HL-60/S4 (cell line): ENCODE data around the gene CALN1.

Source experiments
- in situ Hi-C: fragments of 300-500 bp; cut with MboI; formaldehyde crosslinking; loops from 2 replicates; pipeline ENCODE4 v1.14.3; 2022; ENCODE audit warnings: low sequenced_read_pairs

CALN1 gene

DNA sequence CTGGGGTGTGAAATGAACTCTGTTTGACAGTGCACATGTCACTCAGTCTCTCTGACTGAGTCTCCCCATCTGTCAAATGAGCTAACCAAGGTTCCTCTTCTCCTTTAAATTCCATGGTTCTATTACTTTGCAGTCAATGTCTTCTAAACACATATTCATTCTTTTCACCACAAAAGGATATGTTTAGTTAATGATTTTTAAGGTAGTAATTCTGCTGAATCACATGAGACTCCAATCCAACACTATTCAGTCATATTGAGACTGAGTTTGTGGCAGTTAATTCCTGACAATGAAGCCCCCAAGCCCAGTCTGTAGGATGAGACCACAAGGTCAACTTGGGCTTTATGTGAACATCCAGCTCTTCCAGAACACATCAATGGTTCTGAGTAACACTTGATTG is 85.3 kb downstream of the CALN1 start:
- in situ Hi-C loops, result no loop called here

DNA sequence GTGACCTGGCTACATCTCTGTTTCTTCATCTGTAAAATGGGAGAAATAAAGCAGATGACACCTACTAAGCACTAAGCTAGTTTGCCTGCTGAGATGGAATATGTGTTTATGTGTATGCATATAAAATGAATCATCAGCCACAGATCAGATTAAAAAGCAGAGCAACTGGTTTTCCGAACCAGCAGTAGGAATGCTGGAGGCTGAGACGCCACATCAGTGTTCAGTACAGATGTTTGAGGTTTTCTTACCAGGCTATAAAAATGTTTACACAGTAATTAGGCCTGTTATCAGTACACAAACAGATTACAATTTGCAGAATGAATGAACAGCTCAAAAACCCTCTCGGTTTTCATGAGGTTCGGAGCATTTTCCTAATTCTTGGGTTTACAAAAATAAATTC is 85.8 kb downstream of the CALN1 start:
- in situ Hi-C loops, result no loop called here

GRCh38 chr7:72325561-72325960 is 86.6 kb downstream of the CALN1 start:
- in situ Hi-C loops, result no loop called here

GRCh38 chr7:72321637-72322036 is 90.5 kb downstream of the CALN1 start:
- in situ Hi-C loops, result no loop called here

DNA sequence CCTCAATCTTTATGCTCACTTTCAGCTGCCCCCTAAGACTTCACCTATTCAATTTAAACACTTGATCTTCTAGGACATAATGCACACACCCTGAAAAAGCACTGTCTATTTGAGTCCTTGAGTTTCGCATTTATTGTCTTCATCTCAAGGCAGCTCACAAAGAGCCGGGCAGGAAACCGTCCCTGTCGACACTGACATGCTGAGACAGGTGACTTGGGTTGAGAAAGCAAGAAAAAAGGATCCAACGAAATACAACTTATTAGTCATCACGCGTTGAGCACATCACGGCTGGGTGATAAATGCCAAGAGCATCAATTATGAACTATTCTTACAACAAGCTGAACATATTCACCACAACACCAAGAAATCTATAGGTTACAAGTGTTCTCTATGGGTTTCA is 91.1 kb downstream of the CALN1 start:
- in situ Hi-C loops, result no loop called here

DNA sequence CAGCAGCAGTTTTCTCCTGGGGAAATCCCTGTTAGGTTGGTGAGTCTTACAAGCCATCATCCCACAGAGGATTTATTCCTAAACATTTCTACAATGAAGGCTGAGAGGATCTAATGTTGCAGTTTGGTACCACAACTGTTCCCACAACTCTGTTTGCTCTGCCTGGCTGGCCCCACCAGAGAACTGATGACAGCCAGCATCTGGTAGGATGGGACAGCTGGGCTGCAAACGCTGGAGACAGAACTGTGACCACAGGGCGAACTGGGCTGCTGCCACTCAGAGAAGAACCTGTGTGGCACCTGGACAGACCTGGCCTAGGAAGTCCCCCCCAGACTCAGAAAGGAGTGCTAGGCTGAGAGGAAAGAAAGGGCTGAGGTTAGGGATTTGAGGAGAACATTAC is 94.8 kb downstream of the CALN1 start:
- in situ Hi-C loops, result no loop called here

DNA sequence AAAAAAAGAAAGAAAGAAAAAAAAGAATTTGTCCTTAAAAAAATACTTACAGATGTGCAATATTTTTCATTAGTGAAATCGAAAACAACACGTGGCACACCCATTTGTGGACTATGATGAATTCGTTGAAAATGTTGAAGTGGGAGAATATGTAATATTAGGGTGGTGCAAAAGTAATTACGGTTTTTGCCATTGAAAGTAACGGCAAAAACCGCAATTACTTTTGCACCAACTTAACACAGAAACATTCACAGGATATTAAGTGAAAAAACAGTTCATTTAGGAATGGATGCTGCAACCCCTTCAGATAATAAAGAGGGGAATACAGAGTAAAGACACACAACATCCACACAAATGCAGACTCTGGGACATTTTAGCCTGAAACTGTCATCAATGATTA is 96.0 kb downstream of the CALN1 start:
- in situ Hi-C loops, result no loop called here

GRCh38 chr7:72313906-72314305 is 98.2 kb downstream of the CALN1 start:
- in situ Hi-C loops, result no loop called here

- in situ Hi-C loops, result no loop called here
Observed at GRCh38 chr7:72310301-72310700, 101.8 kb downstream of the CALN1 start.

DNA sequence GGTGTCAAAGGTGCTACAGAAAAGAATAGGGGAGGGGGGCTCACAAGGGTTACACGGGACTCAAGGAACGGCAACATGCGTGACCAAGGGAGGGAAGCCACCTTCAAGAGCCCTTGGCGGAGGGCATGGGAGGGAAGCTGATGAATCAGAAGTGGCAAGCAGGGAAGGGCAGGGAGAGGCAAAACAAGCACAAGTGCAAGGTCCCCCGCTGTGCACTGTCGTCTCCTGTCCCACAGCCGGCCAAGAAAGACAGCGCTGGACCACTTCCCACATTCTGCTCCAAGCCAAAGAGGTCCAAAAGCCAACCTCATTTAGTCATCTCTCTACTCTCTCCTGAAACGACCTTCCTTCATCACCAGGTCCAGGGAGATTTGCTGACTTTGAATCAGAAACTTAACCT is 102.7 kb downstream of the CALN1 start:
- in situ Hi-C loops, result no loop called here

GRCh38 chr7:72308986-72309385 is 103.2 kb downstream of the CALN1 start:
- in situ Hi-C loops, result no loop called here

DNA sequence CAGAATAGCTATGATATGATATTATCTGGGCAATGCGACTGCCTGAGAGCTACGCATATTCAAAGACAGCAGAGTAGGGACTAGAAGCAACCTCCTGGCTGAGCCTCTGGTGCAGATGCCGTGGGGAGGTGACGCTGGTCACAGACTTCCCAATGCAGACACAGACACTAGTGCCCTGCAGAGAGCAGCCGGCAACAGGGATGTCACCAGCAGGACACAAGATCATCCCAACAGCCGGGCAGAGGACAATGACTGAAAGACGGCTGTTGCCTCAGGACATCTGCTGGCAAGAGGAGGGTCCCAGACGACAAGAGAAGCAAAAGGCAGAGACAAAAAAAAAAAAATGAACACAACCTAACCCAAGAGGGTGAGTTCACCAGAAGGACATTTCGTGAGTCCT is 104.6 kb downstream of the CALN1 start:
- in situ Hi-C loops, result no loop called here

- in situ Hi-C loops, result no loop called here
Observed at GRCh38 chr7:72298912-72299311, 113.2 kb downstream of the CALN1 start.

GRCh38 chr7:72298091-72298490 is 114.0 kb downstream of the CALN1 start:
- in situ Hi-C loops, result no loop called here

GRCh38 chr7:72297636-72298035 is 114.5 kb downstream of the CALN1 start:
- in situ Hi-C loops, result no loop called here

GRCh38 chr7:72292794-72293193 is 119.3 kb downstream of the CALN1 start:
- in situ Hi-C loops, result no loop called here

DNA sequence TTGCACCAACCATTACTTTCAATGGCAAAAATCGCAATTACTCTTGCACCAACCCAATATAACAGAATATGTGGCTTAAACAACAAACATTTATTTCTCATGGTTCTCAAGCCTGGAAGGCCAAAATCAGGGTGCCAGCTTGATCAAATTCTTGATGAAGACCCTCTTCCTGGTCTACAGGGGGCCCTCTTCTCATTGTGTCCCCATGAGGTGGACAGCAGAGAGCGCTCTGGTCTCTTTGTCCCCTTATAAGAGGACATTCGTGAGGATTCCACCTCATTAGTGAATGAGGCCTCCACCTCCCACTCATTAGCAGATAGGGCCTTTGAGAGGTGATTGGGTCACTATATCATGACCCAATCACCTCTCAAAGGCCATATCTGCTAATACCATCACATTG is 120.0 kb downstream of the CALN1 start:
- in situ Hi-C loops, result no loop called here

- in situ Hi-C loops, result no loop called here
Observed at GRCh38 chr7:72286519-72286918, 125.6 kb downstream of the CALN1 start.

GRCh38 chr7:72283309-72283708 is 128.8 kb downstream of the CALN1 start:
- in situ Hi-C loops, result no loop called here

GRCh38 chr7:72281308-72281707 is 130.8 kb downstream of the CALN1 start:
- in situ Hi-C loops, result no loop called here

DNA sequence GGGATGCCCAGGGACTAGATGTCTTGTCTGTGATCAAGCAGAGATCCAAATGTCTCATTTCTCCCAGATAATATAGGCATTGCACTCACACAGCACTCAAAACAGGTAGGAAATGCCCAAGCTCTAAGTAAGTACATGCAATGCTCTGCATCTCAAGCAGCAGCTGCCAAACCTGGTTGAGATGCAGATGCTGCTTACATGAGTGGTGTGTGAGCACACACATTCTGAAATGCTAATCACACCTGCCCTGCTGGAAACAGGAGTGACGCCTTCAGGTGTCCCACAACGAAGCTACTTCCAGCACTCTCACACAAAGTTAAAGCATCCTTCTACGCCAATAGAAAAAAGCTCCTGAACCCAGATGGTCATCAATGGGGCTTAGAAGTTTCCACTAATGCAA is 132.9 kb downstream of the CALN1 start:
- in situ Hi-C loops, result no loop called here

DNA sequence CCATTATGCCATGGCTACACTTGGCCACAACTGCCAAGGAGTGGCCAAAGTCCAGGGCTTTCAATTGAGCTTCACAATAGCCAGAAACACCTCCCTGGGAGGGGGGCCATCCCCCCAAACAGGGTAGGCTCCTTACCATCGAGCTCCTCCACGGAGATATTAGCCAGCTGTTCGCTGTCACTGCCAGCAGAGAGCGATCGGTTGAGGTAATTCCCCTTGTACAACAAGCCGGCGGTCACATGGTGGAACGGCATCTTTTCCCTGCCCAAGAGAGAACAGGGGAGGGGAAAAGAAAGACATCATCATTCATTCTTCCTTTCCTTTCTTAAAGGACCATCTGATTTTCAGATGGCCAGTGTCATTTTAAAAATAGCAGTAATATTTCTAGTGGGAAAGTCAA is 133.6 kb downstream of the CALN1 start:
- in situ Hi-C loops, result no loop called here

- in situ Hi-C loops, result no loop called here
Observed at GRCh38 chr7:72275382-72276070, 136.6 kb downstream of the CALN1 start.
